Left ventricle myocardium inferior (tissue), 1 donor: ENCODE measurements around the gene USP36. TPM values are rescaled to one million over a fixed set of nuclear protein-coding genes. Genes with fewer than 3 reads are reported as not detected.

ENCODE experiments used
- DNase-seq: peaks from one replicate; pipeline ENCODE4 v3.0.0-alpha.2; 2020
- H3K27ac ChIP-seq: fragments of 200-600 bp; replicated peaks from 2 replicates; pipeline ENCODE4 v1.8.0; 2021
- H3K27me3 ChIP-seq: fragments of 200-600 bp; 2 replicates; pipeline ENCODE4 v1.8.0; 2021; ENCODE audit warnings: low read depth
- H3K36me3 ChIP-seq: fragments of 200-600 bp; 2 replicates; pipeline ENCODE4 v1.8.0; 2021
- H3K4me1 ChIP-seq: fragments of 200-600 bp; 2 replicates; pipeline ENCODE4 v1.8.0; 2021
- H3K4me3 ChIP-seq: fragments of 200-600 bp; 2 replicates; pipeline ENCODE4 v1.8.0; 2021; ENCODE audit warnings: mild to moderate bottlenecking, moderate library complexity
- H3K9me3 ChIP-seq: fragments of 200-600 bp; replicated peaks from 2 replicates; pipeline ENCODE4 v1.8.0; 2021
- intact Hi-C: fragments of 100-400 bp; cut with micrococcal nuclease; formaldehyde crosslinking; loops from one replicate; pipeline ENCODE4 v1.11.0; 2022
- total RNA-seq: library from RNA; stranded (reverse); fragmentation: NEBNext Ultra II Directional; extraction: Animal tissue kit (Norgen Biotek cat#: 25700); gene quantifications from one replicate; pipeline ENCODE4 v1.2.1, GENCODE V29; 2021
- TF ChIP-seq, protein P1 (sequence below): fragments of 200-600 bp; IDR thresholded peaks from 2 replicates; pipeline ENCODE4 v1.8.0; 2021; ENCODE audit warnings: antibody characterized with exemption, mild to moderate bottlenecking, borderline replicate concordance
- donor health status: DM: no; HTN: yes; CAD: no; lungs with severe emphysema.

Gene USP36
- total RNA-seq, 1 donor from 2014 or later = 19.4 TPM

DNA sequence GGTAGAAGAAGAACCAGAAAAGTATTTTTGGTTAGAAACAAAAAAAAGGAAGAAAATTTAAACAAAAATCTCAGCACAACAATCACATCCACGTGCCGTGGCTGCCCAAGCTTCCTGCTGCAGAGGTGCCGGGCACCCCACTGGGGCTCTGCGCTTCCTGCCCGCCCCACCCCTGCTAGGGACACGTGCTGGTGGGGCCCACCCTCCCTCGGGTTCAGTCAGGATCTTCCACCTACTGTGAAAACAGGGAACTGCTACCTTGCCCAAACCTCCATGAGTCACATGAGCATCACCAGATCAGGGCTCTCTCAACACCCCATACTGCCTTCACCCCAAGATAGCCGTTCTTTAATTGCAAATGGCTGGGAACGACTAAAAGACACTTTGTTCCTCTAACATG, 34.2 kb downstream of the USP36 start:
- Histone ChIP-seq H3K4me1 (peaks cover 24% of the 10 kb centered on the region), H3K27me3 (no peaks in the 10 kb centered on the region), H3K9me3 (no peaks in the 10 kb centered on the region), H3K27ac (no peak overlapping the region), H3K36me3 (peaks cover 92% of the 10 kb centered on the region), H3K4me3 (no peak overlapping the region)
- intact Hi-C loops = no loop called here
- TF ChIP-seq, protein P1, sequence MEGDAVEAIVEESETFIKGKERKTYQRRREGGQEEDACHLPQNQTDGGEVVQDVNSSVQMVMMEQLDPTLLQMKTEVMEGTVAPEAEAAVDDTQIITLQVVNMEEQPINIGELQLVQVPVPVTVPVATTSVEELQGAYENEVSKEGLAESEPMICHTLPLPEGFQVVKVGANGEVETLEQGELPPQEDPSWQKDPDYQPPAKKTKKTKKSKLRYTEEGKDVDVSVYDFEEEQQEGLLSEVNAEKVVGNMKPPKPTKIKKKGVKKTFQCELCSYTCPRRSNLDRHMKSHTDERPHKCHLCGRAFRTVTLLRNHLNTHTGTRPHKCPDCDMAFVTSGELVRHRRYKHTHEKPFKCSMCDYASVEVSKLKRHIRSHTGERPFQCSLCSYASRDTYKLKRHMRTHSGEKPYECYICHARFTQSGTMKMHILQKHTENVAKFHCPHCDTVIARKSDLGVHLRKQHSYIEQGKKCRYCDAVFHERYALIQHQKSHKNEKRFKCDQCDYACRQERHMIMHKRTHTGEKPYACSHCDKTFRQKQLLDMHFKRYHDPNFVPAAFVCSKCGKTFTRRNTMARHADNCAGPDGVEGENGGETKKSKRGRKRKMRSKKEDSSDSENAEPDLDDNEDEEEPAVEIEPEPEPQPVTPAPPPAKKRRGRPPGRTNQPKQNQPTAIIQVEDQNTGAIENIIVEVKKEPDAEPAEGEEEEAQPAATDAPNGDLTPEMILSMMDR = no peak
- no peak for DNase-seq

DNA sequence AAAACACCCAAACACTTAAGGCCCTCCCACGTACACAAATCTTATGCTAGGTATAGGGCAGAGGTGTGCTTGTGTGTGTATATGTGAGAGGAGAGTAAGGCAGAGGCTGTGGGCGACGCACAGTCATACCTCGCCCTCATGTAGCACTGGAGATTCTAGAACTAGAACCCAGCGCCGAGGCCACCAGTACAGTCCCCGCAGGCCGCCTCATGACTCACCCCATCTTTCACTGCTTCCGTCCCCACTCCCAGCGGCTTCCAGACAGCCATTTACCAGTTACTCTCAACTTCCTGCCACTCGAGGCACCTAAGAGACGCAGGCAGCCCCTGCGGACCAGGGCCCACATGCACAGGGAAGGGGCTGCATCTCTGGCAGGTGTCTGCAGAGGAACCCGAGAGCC, 35.3 kb downstream of the USP36 start:
- Histone ChIP-seq H3K27ac (peak overlapping the region; percentile 73), H3K4me1 (peaks cover 24% of the 10 kb centered on the region), H3K36me3 (peaks cover 86% of the 10 kb centered on the region), H3K4me3 (no peak overlapping the region), H3K9me3 (no peaks in the 10 kb centered on the region), H3K27me3 (no peaks in the 10 kb centered on the region)
- TF ChIP-seq, protein P1 = no peak
- no peak for DNase-seq
- intact Hi-C loops = no loop called here

DNA sequence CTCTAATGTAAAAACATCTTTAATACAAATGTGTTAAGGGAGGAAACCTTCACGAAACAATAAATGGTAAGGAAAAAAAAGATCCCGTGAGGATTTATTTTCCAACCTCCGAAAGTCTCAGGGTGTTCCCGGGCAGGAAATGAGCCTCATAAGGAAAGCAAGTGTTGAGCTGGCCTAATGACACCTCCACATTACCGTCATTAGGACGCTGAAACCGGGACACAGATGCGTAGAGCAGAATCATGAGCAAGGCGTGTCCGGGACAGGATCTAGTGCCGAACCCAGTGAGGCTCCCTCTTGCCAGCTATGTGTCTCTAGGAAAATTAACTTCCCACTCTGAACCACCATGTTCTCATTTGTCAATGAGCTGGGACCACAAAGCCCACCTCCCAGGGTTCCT, 35.8 kb downstream of the USP36 start:
- H3K27me3 ChIP-seq = no peaks in the 10 kb centered on the region
- TF ChIP-seq, protein P1 = no peak
- H3K27ac ChIP-seq = peak overlapping the region; percentile 73
- intact Hi-C loops = no loop called here
- no peaks in the 10 kb centered on the region for H3K9me3 ChIP-seq
- no peak overlapping the region for H3K4me3 ChIP-seq
- no peak for DNase-seq
- peaks cover 24% of the 10 kb centered on the region for H3K4me1 ChIP-seq
- peaks cover 80% of the 10 kb centered on the region for H3K36me3 ChIP-seq

DNA sequence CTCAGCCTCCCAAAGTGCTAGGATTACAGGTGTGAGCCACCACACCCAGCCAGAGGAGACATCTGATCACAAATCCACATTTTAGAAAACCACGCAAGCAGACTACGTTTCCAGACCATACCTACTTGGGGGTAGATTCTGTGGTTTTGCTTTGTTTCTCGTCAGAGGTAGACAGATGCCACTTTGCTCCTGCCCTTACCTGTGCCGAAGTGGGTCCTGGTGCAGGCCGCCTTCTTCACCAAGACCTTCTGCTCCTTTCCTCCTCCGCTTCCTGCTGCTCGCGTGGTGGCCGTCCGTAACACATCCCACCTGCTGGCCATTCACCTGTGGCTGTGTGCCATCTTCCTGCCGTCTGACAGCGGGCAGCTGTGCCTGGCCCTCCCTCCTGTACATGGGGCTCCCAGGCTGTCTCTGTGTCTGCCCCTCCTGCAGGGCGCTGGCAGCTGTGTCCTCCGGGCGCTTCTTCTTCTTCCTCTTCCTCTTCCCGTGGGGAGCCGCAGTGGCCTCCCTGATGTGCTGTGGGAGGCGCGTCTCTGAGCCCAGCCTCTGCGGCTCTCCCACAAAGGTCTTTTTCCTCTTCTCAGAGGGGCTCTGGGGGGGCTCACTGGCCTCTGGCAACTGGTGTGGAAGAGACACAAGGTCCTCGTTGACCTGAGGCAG, 37.3 kb downstream of the USP36 start:
- intact Hi-C loops = no loop called here

DNA sequence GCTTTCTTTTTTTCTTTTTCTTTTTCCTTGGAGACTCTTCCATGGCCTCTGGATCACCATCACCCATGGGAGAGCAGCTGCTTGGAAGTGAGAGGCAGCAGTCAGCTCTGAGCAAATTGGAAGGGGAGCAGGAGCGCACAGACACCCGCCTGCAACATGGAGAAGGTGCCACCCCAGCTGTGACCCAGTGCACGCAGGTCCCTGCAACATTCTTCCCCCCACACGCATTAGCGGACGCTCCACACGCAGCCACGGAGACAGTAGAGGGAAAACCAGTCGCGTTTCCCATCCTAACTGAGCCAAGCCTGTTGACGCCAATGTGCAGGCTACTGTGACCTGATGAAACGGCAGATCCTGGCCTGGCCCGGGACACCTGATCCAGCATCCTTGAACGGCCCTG, 38.2 kb downstream of the USP36 start:
- H3K9me3 ChIP-seq = no peaks in the 10 kb centered on the region
- no peak overlapping the region for H3K4me3 ChIP-seq
- H3K36me3 ChIP-seq = peaks cover 76% of the 10 kb centered on the region
- TF ChIP-seq, protein P1 = no peak
- no peaks in the 10 kb centered on the region for H3K27me3 ChIP-seq
- intact Hi-C loops = no loop called here
- DNase-seq = no peak
- peaks cover 30% of the 10 kb centered on the region for H3K4me1 ChIP-seq
- H3K27ac ChIP-seq = no peak overlapping the region

More for the DNA sequence above, 37.3 kb downstream of the USP36 start:
- no peak overlapping the region for H3K27ac ChIP-seq
- peaks cover 24% of the 10 kb centered on the region for H3K4me1 ChIP-seq
- no peak for DNase-seq
- no peaks in the 10 kb centered on the region for H3K9me3 ChIP-seq
- TF ChIP-seq, protein P1 = no peak
- peaks cover 78% of the 10 kb centered on the region for H3K36me3 ChIP-seq
- no peaks in the 10 kb centered on the region for H3K27me3 ChIP-seq
- H3K4me3 ChIP-seq = no peak overlapping the region
